Ovary (tissue), 3 donors: ENCODE measurements around the gene LRMDA.

ENCODE experiments used
- POLR2A ChIP-seq: fragments of 450-650 bp; IDR thresholded peaks from one replicate; pipeline ENCODE4 v1.6.1; 2017; ENCODE audit warnings: antibody characterized with exemption, mild to moderate bottlenecking, moderate library complexity
- TF ChIP-seq, protein P1 (sequence below), 3 donors: fragments of 450-650 bp in 2 of 3; fragments of 200-600 bp in 1 of 3; IDR thresholded peaks; one replicate each; pipeline versions ENCODE4 v1.5.1 to v1.8.0; 2016 to 2022; ENCODE audit warnings: antibody characterized with exemption in 3 of 3, mild to moderate bottlenecking in 1 of 3
- donor health status: DM: no; HTN: no; CAD: no.

DNA sequence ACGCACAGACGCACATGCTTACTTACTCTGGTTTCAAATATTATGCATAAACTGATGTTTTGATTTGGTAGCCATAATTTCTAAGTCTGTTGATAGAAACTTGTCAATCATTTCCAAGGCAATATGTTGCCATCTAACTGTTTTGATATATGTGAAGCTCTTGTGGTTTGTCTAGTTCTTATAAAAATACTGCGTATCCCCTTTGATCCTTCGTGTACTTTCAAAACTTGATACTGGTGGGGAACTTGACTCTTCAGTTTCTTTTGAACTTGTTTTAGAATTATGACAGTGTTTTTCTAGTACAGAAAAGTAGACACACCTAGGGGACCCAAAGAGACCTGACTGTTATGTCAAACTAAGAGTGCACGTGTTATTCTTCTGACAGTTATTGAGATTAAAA lies 708.0 kb downstream of the LRMDA start:
- TF ChIP-seq, protein P1, sequence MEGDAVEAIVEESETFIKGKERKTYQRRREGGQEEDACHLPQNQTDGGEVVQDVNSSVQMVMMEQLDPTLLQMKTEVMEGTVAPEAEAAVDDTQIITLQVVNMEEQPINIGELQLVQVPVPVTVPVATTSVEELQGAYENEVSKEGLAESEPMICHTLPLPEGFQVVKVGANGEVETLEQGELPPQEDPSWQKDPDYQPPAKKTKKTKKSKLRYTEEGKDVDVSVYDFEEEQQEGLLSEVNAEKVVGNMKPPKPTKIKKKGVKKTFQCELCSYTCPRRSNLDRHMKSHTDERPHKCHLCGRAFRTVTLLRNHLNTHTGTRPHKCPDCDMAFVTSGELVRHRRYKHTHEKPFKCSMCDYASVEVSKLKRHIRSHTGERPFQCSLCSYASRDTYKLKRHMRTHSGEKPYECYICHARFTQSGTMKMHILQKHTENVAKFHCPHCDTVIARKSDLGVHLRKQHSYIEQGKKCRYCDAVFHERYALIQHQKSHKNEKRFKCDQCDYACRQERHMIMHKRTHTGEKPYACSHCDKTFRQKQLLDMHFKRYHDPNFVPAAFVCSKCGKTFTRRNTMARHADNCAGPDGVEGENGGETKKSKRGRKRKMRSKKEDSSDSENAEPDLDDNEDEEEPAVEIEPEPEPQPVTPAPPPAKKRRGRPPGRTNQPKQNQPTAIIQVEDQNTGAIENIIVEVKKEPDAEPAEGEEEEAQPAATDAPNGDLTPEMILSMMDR (IDR thresholded peaks at IDR 0.05) = no peak
- no peak for TF ChIP-seq POLR2A
